GM21526 (cell line): ENCODE results near the gene LRRN2.
"Not testable (repeated sequence)": the region's sequence is repeated elsewhere in the genome, so short reads cannot be mapped to it uniquely, and the experiment has no call there.

Experiments
- ATAC-seq: cut with Tn5 transposase; IDR thresholded peaks from one replicate; pipeline ENCODE4 v1.9.1; 2021; ENCODE audit warnings: moderate library complexity; ENCODE audit not compliant: unreplicated experiment, low FRiP score

Gene LRRN2

GRCh38 chr1:204685236-204686006 lies at the start of gene LRRN2:
Gene LRRN2 (minus strand): TSS chr1:204685738. CDS start chr1:204619992, 65,746 bp downstream.
- ATAC-seq: no peak

GRCh38 chr1:204735042-204735441 lies 49.5 kb upstream of the LRRN2 start:
- no peak for ATAC-seq

- no peak for ATAC-seq
These were observed 48.5 kb upstream of the LRRN2 start for GRCh38 chr1:204733869-204734596.

GRCh38 chr1:204733289-204733688 lies 47.8 kb upstream of the LRRN2 start:
- ATAC-seq: no peak

GRCh38 chr1:204731985-204732575 lies 46.5 kb upstream of the LRRN2 start:
- no peak for ATAC-seq

- ATAC-seq: no peak
These were observed 46.0 kb upstream of the LRRN2 start for GRCh38 chr1:204731509-204731908.

GRCh38 chr1:204730826-204731459 lies 45.4 kb upstream of the LRRN2 start:
- ATAC-seq: no peak

GRCh38 chr1:204729516-204729915 lies 44.0 kb upstream of the LRRN2 start:
- ATAC-seq: no peak

GRCh38 chr1:204728456-204728855 lies 42.9 kb upstream of the LRRN2 start:
- ATAC-seq: no peak

GRCh38 chr1:204728045-204728444 lies 42.5 kb upstream of the LRRN2 start:
- no peak for ATAC-seq

- ATAC-seq: not testable (repeated sequence)
These were observed 41.9 kb upstream of the LRRN2 start for GRCh38 chr1:204727438-204727837.

GRCh38 chr1:204726478-204726877 lies 40.9 kb upstream of the LRRN2 start:
- ATAC-seq: no peak

GRCh38 chr1:204725821-204726448 lies 40.4 kb upstream of the LRRN2 start:
- ATAC-seq: no peak

GRCh38 chr1:204723131-204723787 lies 37.7 kb upstream of the LRRN2 start:
- ATAC-seq: no peak

- ATAC-seq: no peak
These were observed 36.0 kb upstream of the LRRN2 start for GRCh38 chr1:204721373-204722055.

GRCh38 chr1:204716660-204717059 lies 31.1 kb upstream of the LRRN2 start:
- ATAC-seq: no peak

- ATAC-seq: peak; percentile 53
These were observed 29.4 kb upstream of the LRRN2 start for GRCh38 chr1:204714861-204715511.

- no peak for ATAC-seq
These were observed 28.8 kb upstream of the LRRN2 start for GRCh38 chr1:204714194-204714860.
